Posterior vena cava (tissue), 2 donors: ENCODE results near the gene SLC9A8. TPM values are rescaled to one million over a fixed set of nuclear protein-coding genes. Genes with fewer than 3 reads are reported as not detected.

ENCODE experiments used
- DNase-seq: peaks from one replicate; pipeline ENCODE4 v3.0.0-alpha.2; 2020; ENCODE audit warnings: low spot score
- intact Hi-C, 2 donors: fragments of 100-400 bp; cut with DNase I; formaldehyde crosslinking; loops; one replicate each; pipeline versions ENCODE4 v1.14.1 to v1.14.2; 2022 to 2023
- total RNA-seq, 2 donors: library from RNA; stranded (reverse); fragmentation: NEBNext Ultra II Directional; extraction: Animal tissue kit (Norgen Biotek cat#: 25700); gene quantifications; one replicate each; pipeline ENCODE4 v1.2.1, GENCODE V29; 2021
- donor health status: DM: yes; HTN: yes; CAD: no.
- donor health status: DM: yes; HTN: yes; CAD: no.

SLC9A8 gene
- total RNA-seq, 2 donors from 2014 or later, result 10.4 to 11.8 TPM

DNA sequence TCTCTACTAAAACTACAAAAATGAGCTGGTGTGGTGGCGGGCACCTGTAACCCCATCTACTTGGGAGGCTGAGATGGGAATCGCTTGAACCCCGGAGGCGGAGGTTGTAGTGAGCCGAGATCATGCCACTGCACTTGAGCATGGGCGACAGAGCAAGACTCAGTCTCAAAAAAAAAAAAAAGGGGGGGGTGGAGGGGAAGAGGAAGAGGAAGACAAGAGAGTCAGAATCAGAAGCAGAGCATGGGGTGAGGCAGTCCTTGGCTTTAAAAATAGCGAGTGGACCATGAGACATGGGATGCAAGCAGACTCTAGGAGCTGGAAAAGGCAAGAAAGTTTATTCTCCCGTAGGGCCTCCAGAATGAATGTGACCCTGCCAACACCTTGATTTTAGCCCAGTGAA, 3.9 kb upstream of the SLC9A8 start:
- intact Hi-C loops, result loop anchor here in 1 of 2 donors (5.0 kb wide), 1 partner anchor 289 kb away; no protein-coding TSS in a partner anchor
- no peak for DNase-seq

DNA sequence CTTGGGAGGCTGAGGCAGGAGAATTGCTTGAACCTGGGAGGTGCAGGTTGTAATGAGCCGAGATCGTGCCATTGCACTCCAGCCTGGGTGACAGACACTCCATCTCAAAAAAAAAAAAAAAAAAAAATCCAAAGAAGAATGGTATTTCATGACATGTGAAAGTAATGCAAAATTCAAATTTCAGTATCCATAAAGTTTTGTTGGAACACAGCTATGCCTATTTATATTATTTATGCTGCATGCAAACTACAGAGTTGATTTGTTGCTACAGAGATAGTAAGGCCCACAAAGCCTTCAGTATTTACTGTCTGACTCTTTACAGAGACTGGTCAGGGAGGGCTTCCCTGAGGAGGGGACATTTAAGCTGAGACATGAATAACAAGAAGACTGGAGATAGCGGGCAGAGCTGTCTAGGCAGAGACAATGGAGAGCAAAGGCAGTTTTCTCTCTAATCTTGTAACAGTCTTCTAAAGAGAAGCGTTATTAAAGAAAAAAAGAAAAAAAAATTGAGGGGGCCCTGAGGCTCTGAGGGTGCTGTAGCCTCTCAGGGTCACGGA, 2.7 kb upstream of the SLC9A8 start:
- intact Hi-C loops, result loop anchor here (5.0 kb wide), 2 partner anchors 98 to 287 kb away; partner anchors contain the start of gene B4GALT5 (in 1 of the 2)
- DNase-seq, result no peak

GRCh38 chr20:49810491-49811190, 2.0 kb upstream of the SLC9A8 start:
- DNase-seq, result no peak
- intact Hi-C loops, result loop anchor here in 1 of 2 donors (5.0 kb wide), 1 partner anchor 98 kb away; the partner anchor contains the start of gene B4GALT5

DNA sequence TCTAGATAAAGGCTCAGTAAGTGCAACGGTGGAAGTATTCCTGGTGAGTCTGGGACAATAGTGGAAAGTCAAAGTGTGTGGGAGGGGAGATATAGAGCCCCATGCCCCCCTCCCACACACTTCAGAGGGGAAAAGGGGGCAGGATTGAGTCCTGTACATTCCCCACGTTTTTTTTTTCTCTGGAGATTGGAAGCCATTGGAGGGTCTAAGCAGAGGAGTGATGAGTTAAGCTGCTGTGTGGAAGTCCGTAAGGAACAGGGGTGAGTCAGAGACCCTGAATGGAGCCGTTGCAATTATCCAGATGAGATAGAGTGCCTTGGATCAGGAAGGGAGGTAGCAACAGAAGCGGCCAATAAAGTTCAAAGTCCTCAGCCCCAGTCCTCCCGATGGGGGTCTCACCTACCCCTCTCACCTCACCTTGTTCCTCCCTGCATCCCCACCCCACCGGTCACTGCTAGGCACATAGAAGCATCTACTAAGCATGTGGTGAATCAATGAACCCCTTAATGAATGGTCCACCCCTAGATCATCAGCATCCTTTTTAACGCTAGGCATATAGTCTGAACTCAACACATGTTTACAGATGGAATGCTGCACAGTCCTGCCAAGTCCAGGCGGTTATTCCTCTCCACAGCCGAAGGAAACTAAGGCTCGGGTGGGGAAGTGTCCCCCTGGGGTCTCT, 662 bp upstream of the SLC9A8 start:
- no peak for DNase-seq
- intact Hi-C loops, result loop anchor here in 1 of 2 donors (5.0 kb wide), 1 partner anchor 100 kb away; the partner anchor contains the start of gene B4GALT5

DNA sequence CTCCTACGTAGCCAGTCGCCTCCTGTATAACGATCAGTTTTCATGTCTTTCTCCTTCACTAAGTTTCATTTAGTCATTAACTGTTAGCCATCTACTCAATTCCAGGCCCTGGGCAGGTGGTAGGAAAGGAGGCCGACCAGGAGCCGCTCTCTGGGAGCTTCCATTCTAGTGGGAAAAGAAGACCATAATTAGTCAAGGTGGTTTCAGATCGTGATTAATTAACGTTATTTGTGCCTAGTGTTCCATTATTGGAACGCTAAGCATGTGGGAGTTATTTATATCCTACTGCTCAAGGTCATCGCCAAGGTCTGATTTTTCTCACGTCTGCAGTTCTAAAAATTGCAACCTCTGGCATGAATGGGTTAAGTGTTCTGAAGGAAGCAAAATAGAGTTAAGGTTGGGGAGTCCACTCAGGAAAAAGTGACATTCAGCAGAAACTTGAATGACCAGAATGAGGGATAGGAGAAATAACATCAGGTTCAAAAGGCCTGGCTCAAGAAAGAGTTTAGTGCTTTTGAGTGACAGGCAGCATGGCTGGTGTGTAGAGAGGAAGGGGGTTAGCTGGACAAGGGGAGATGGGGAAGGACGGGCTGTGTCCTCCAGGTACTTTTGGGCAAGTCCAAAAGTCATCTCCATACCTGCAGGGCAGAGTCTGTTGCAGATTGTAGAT, 812 bp downstream of the SLC9A8 start:
- DNase-seq, result no peak
- intact Hi-C loops, result loop anchor here in 1 of 2 donors (5.0 kb wide), 1 partner anchor 101 kb away; the partner anchor contains the start of gene B4GALT5

DNA sequence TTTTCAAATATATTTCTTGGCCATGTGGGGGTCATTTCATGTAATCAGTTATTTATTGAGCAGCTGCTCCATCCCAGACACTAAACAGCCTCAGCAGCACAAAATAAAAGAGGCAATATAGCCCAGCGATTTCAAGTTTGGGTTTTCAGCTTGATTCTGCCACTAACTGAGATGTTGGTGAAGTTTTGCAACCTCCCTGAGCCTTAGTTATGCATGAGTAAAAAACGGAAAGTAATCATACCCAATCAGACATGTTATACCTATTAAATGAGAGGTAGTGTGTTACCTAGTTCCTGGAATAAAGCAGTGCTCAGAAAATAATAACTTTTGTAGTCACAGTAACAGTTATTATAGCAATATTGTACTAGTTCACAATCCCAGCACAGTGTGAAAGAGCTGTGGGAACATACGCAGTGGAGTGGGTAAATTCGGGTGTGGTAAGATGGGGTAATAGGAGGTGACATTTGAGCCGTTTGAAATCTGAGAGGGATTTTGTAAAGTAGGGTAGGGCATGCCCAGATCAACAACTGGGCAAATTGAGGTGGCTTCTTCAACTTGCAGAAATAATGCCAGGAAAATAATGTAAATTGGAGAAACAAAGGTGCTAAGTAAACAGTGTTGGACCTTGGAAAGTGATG, 1.5 kb downstream of the SLC9A8 start:
- intact Hi-C loops, result loop anchor here in 1 of 2 donors (5.0 kb wide), 1 partner anchor 102 kb away; the partner anchor contains the start of gene B4GALT5
- no peak for DNase-seq

DNA sequence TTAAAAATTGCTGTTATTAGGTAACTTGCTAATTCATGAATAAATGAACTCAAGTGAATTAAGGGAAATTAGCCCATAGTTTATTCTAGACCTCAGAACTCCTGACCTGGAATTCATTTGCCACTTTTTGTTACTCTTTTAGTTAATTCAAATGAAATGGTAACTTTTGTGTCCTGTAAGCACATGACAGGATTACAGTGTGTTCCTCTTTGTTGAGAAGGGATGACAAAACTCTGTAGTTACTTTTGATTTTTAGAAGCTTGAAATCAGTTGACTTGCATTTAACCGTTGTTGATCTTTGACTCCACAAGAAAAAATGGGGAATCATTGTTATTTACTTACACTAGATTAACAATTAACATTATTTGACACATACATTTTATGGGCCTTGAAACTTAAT, 6.2 kb downstream of the SLC9A8 start:
- intact Hi-C loops, result no loop called here
- DNase-seq, result no peak

DNA sequence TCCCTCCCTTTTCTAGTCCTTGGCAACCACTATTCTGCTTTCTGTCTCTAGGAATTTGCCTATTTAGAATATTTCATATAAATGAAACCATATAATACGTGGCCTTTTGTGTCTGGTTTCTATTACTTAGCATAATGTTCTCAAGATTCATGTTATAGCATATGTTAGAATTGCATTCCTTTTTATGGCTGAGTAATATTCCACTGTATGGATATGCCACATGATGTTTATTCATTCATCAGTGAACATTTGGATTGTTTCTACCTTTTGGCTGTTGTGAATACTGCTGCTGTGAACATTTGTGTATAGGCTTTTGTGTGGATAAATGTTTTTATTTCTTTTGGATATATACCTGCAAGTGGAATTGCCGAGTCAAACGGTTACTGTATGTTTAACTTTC, 7.1 kb downstream of the SLC9A8 start:
- intact Hi-C loops, result no loop called here
- DNase-seq, result no peak

- no peak for DNase-seq
- intact Hi-C loops, result no loop called here
Measured at GRCh38 chr20:49821381-49821780, 8.8 kb downstream of the SLC9A8 start.

DNA sequence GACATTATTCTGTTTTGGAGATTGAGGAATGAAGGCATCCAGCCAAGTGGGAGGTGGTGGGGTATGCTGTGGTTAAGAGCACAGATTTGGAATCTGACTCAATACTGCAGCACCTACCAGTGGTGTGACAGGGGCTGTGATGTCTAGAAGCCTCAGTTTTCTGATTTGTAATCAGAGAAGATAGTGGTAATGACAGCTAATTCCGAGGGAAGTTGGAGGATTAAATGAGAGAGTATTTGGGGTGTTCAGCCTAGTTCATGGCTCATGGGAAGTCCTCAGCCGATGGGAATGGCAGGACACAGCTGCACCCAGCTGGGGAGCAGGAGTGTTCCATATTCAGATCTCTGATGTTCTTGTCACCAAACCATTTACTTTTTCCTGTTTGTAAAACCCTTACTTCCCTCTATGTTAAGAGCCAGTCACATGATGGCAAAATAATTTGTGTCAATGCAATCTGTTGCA, 9.3 kb downstream of the SLC9A8 start:
- intact Hi-C loops, result no loop called here

DNA sequence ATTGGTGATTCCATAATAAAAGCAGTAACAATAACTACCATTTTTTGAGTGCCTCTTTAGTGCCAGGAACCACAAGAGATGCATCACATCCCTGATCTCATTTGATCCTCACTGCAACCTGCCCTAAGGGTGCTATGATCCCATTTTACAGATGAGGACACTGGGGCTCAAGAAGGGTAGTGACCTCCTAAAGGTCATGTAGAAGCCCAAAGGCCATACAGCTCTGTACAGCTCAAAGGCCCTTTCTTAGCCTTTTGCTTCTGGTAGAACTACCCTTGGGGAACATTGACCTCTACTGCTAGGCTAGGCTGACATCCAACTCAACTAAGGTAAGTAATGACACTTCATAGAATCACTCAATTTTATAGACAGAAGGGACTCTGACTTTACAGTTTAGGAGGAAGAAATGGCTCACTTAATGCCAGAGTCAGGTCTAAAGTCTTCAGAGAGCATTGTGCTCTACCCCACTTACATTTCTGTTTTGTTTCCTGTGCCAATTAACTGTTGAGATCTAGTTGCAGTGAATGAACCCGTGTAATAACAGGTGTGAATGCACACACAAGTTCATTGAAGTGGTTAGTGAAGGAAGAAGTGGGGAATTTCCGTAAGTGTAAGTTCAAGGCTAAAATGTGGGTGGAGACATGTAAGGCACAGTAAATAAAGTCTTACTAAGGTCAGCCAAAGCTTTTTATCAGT, 10.7 kb downstream of the SLC9A8 start:
- no peak for DNase-seq
- intact Hi-C loops, result no loop called here

More for the DNA sequence above, 9.3 kb downstream of the SLC9A8 start:
- no peak for DNase-seq

DNA sequence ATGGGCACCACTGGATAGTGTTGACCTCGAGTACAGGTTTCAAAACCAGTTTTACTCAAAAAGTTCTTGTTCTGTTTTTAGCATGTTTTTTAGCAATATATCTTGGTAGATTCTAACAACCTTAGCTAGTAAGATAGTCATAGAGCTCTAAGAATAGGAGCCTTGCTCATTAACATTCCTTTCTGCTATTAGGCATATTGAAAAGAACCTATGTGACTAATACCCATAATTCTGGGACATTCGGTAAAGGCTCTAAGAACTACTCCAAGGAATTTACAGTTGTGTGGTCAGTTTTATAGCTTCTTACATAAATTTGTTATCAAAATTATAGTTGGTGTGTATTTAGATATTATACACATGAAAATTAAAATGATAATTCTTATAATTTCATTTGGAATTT, 11.6 kb downstream of the SLC9A8 start:
- no peak for DNase-seq
- intact Hi-C loops, result no loop called here

DNA sequence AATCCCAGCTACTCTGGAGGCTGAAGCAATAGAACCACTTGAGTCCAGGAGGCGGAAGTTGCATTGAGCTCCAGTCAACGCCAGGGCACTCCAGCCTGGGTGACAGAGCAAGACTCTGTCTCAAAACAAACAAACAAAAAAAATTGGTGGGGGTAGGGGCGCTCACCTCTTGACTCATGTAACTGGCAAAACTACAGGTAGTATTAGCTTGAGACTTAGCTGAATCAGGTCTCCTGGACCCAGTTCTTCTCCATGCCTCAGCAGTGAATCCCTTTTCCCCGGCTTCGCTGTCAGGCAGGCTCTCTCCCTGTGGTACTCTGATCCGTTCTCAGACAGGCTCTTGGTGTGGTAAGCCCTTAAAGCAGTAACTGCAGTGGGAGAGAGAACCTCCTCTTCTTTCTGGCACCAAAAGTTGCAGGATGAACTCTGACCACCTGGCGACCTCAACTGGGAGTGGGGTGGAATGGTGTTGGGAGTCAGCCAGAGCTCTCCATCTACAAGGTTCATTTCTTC, 12.9 kb downstream of the SLC9A8 start:
- intact Hi-C loops, result no loop called here
- no peak for DNase-seq

- no peak for DNase-seq
- intact Hi-C loops, result no loop called here
Measured at GRCh38 chr20:49831022-49831769, 18.6 kb downstream of the SLC9A8 start.

DNA sequence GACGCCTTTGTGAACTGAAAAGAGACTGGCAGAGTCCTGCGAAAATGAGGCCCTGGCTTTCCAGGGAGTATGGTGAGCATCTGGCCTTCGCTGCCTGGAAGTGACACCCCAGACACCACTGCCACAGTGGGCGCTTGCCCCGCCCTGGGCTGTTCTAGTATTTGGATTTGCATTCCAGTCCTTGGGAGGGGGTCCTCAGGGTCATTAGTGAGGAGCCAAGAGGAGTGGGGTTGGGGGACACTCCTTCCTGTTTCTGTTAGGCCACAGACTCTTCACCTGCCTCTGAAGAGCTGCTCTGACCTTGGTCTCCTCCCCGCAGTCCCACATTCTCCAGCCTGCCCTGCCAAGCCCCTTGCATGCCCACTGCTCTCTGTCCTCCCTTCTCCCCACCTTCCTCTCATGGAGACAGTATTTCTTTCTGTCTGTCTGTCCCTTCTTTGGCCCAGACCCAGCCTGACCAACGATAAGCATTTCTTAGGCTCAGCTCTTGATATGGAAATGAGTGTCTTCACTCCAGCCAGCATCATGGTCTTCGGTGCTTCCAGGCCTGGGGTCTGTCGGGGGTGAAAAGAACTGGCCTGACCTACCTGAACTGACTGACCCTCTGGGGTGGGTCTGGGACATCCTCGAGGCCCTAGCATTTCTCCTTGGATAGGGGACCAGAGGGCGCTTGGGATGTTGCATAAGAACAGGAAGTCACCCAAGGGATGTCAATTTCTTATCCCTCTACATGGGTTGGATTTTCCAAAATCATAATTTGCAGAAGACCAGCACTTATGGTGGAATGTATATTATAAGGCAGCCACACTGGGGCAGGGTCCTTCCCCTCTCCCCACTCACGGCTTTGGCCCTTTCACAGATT, 19.4 kb downstream of the SLC9A8 start:
- intact Hi-C loops, result no loop called here
- DNase-seq, result no peak

- DNase-seq, result no peak
- intact Hi-C loops, result no loop called here
Measured at GRCh38 chr20:49832632-49833327, 20.2 kb downstream of the SLC9A8 start.
